ENCODE data around the gene LARP6.

LARP6 gene

DNA sequence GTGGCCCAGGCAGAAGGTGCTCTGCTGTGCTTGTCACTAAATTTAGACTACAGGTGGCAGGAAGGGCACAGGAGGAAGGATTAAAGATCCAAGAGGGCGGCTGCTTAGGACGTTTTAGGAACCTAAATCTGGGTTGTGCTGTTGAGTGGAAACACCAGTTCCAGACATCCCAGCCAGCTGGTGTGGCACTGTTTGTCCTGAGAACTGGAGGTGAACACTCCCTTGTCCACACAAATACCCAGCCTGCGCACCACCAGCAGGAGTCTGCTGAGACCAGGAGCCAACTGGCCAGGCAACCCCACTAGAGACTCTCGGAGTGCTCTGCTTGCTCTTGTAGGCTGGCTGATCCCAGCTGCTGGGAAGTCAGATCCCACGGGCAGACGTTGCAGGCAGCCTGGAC is 60.3 kb downstream of the LARP6 start:
- TF ChIP-seq, protein P1, sequence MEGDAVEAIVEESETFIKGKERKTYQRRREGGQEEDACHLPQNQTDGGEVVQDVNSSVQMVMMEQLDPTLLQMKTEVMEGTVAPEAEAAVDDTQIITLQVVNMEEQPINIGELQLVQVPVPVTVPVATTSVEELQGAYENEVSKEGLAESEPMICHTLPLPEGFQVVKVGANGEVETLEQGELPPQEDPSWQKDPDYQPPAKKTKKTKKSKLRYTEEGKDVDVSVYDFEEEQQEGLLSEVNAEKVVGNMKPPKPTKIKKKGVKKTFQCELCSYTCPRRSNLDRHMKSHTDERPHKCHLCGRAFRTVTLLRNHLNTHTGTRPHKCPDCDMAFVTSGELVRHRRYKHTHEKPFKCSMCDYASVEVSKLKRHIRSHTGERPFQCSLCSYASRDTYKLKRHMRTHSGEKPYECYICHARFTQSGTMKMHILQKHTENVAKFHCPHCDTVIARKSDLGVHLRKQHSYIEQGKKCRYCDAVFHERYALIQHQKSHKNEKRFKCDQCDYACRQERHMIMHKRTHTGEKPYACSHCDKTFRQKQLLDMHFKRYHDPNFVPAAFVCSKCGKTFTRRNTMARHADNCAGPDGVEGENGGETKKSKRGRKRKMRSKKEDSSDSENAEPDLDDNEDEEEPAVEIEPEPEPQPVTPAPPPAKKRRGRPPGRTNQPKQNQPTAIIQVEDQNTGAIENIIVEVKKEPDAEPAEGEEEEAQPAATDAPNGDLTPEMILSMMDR (IDR thresholded peaks at IDR 0.05) = no peak
- Histone ChIP-seq H3K4me1 (ENCODE audit: control insufficient read depth in 1 of 2, insufficient read depth in 1 of 2, low read depth in 1 of 2, low read length in 1 of 2) (no peaks in the 10 kb centered on the region), H3K4me3 (ENCODE audit: low read depth in 1 of 2, low read length in 1 of 2) (no peak overlapping the region), H3K9me3 (no peaks in the 10 kb centered on the region), H3K27ac (no peak overlapping the region), H3K27me3 (no peaks in the 10 kb centered on the region), H3K36me3 (no peaks in the 10 kb centered on the region)

DNA sequence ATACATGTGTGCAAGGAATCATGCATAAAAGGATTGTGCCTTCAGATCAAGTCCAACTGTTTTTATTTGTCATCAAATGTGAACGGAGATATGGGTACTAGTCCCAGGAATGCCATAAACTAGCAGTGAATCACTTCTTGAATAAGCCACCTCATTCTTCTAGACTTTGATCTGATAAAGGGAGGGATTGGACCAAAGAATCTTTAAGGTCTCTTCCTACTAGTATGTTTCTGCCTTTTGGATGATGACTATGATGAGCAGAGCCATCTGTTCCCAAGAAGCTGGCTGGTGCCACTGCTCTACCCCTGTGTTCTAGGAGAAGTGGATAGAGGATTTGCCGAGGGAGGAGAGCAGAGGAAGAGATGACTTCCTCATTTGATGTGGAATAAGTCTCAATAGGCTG is 61.8 kb downstream of the LARP6 start:
- Histone ChIP-seq H3K36me3 (no peaks in the 10 kb centered on the region), H3K27ac (no peak overlapping the region), H3K4me3 (ENCODE audit: low read depth in 1 of 2, low read length in 1 of 2) (no peak overlapping the region), H3K9me3 (no peaks in the 10 kb centered on the region), H3K4me1 (ENCODE audit: control insufficient read depth in 1 of 2, insufficient read depth in 1 of 2, low read depth in 1 of 2, low read length in 1 of 2) (no peaks in the 10 kb centered on the region), H3K27me3 (no peaks in the 10 kb centered on the region)
- TF ChIP-seq, protein P1 (IDR thresholded peaks at IDR 0.05) = no peak

DNA sequence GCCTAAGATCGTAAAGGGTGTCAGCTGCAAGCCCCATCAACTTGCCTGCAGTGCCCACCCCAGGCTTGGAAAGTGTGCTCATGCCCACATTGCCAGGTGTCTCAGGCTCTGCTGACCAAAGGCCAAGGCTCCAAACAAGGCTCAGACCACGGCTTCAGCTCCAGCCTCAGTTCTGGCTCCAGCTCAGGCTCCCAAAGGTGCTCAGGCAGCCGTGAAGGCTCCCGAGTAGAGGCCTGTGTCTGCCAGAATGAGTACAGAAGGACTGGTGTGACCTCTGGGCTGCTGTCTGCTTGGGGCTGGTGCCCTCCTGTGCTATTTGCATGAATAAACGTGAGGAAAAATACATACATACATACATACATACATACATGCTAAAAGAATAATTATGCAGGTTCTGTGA is 62.7 kb downstream of the LARP6 start:
- Histone ChIP-seq H3K4me1 (ENCODE audit: control insufficient read depth in 1 of 2, insufficient read depth in 1 of 2, low read depth in 1 of 2, low read length in 1 of 2) (no peaks in the 10 kb centered on the region), H3K27me3 (no peaks in the 10 kb centered on the region), H3K4me3 (ENCODE audit: low read depth in 1 of 2, low read length in 1 of 2) (no peak overlapping the region), H3K36me3 (no peaks in the 10 kb centered on the region), H3K27ac (no peak overlapping the region), H3K9me3 (no peaks in the 10 kb centered on the region)
- TF ChIP-seq, protein P1 (IDR thresholded peaks at IDR 0.05) = no peak

DNA sequence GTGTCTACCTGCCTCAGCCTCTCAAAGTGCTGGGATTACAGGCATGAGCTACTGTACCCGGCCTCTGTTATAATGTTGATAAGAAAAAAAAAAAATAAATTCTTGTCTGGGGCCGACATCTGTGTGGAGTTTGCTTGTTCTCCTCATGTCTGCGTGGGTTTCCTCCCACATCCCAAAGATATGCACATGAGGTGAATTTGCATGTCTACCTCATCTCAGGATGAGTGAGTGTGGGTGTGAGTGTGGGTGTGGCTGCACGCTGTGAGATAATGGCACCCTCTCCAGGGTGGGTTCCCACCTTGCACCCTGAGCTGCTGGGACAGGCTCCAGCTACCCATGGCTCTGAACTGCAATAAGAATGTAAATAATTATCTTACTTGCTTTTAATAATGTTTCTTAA is 64.7 kb downstream of the LARP6 start:
- TF ChIP-seq, protein P1 (IDR thresholded peaks at IDR 0.05) = no peak
- Histone ChIP-seq H3K9me3 (no peaks in the 10 kb centered on the region), H3K36me3 (no peaks in the 10 kb centered on the region), H3K27ac (no peak overlapping the region), H3K27me3 (peaks cover 5% of the 10 kb centered on the region), H3K4me1 (ENCODE audit: control insufficient read depth in 1 of 2, insufficient read depth in 1 of 2, low read depth in 1 of 2, low read length in 1 of 2) (no peaks in the 10 kb centered on the region), H3K4me3 (ENCODE audit: low read depth in 1 of 2, low read length in 1 of 2) (no peak overlapping the region)

DNA sequence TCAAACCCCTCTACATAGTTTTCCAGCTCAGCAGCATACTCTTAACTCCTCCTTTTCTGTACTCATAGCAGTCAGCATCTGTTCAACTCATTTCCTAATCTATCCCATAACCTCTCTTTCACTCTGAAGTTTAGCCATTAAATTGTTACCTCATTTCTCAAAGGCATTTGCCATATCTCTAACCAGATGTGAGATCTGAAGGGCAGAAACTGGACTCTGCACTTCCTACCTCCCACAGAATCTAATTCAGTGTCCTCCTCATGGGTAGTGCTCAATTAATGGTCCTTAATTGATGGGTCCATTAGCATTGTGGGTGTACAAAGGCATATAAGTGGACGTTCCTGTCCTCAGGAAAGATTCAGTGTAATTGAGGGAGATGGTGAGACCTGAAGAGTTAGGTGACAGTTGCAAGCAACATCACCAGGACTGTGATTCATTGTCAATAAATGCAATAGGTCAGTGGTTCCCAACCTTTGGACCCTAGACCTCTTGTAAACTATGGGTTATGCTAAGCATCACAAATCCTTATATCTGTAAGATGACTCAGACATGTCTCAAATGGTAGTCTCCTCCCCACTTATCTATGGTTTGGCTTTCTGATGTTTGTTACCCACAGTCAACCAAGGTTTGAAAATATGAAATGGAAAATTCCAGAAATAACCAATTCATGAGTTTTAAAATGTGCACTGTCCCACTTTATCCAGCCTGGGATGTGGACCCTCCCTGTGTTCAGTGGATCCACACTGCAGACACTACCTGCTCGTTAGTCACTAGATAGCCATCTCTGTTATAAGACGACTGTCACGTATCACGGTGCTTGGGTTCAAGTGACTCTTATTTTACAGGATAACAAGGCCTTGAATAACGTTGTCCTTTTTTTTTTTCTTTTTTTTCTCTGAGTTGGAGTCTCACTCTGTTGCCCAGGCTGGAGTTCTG is 65.6 kb downstream of the LARP6 start:
- H3K4me3 ChIP-seq (ENCODE audit: low read depth in 1 of 2, low read length in 1 of 2) = no peak overlapping the region
- H3K36me3 ChIP-seq = no peaks in the 10 kb centered on the region
- H3K27ac ChIP-seq = no peak overlapping the region
- no peaks in the 10 kb centered on the region for H3K9me3 ChIP-seq
- no peaks in the 10 kb centered on the region for H3K4me1 ChIP-seq (ENCODE audit: control insufficient read depth in 1 of 2, insufficient read depth in 1 of 2, low read depth in 1 of 2, low read length in 1 of 2)
- H3K27me3 ChIP-seq = peaks cover 13% of the 10 kb centered on the region
- TF ChIP-seq, protein P1 (IDR thresholded peaks at IDR 0.05) = no peak

All from neutrophil (primary cell).